ENCODE measurements around the gene ATF3.
"Not testable (repeated sequence)": the region's sequence is repeated elsewhere in the genome, so short reads cannot be mapped to it uniquely, and the experiment has no call there.

The ATF3 gene

DNA sequence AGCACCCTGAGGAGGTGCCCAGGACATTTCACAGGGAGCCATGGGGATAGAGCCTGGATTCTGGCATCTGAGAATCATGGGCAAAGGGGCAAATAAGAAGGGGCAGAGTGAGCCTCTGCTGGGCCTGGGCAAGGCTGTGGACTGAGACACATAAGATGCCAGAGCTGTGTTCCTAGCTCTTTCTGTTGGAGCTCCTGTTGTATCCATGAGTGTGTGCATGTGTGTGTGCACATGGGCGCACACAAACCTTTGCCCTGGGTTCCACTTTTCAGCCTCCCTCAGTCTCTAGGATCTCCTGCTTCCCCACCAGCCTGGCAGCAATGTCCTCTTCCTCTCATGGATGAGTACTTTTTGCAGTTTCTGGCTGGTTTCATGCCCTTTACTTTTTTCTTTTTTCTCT lies 44.0 kb downstream of the ATF3 start:
- no peak for DNase-seq

DNA sequence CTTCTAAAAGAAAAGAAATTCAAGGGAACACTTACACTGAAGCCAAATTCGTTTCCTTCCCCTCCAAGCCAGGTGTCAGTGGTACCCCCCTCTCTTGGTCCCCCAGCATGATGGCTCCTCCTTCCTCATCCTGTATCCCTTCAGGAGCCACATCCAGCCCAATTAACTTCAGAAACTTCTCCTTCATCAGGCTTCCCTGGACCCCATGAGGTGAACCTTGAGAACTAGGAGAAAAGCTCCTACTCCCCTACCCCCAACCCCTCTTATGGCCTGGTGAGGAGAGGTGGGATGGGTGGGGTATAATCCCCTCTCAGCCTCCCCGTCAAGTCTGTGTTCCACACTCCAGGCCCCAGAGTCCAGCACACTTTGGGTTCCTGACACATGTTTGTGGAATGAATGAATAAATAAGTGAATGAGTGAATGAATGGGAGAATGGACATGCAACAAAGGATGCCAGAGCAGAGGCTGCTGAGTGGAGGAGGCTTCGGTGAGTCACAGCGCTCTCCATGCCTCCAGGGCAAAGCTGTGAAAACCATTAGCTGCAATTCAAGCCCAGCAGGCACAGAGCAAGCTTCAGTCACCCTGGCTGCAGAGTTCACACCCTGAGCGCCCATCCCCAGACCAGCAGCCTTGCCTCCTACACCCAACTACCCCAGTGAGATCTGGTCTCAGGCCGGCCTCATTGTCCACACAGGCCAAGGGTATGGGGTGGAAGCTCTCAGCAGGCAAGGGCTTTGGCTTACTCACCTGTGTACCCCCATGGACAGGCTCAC lies 47.3 kb downstream of the ATF3 start:
- DNase-seq, result no peak

DNA sequence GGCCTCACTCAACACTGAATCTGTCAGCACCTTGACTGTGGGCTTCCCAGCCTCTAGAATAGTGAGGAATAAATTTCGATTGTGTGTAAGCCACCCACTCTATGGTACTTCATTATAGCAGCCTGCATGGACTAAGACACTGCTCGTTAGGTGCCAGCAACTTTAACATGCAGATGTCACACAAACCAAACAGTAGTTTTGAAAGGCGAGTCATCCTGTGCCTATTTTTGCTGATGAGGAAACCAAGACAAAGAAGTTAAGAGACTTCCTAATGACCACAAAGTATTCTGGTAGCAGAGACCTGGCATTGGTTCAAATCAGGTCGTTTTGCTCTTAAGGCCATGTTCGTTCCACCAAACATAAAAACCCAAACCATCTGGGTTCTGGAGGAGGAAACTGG lies 48.2 kb downstream of the ATF3 start:
- DNase-seq, result no peak

DNA sequence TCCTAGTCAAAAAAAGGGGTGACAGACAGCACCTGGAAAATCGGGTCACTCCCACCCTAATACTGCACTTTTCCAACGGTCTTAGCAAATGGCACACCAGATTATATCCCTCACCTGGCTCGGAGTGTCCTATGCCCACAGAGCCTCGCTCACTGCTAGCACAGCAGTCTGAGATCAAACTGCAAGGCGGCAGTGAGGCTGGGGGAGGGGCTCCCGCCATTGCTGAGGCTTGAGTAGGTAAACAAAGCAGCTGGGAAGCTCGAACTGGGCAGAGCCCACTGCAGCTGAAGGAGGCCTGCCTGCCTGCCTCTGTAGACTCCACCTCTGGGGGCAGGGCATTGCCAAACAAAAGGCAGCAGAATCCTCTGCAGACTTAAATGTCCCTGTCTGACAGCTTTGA lies 49.7 kb downstream of the ATF3 start:
- DNase-seq, result not testable (repeated sequence)

DNA sequence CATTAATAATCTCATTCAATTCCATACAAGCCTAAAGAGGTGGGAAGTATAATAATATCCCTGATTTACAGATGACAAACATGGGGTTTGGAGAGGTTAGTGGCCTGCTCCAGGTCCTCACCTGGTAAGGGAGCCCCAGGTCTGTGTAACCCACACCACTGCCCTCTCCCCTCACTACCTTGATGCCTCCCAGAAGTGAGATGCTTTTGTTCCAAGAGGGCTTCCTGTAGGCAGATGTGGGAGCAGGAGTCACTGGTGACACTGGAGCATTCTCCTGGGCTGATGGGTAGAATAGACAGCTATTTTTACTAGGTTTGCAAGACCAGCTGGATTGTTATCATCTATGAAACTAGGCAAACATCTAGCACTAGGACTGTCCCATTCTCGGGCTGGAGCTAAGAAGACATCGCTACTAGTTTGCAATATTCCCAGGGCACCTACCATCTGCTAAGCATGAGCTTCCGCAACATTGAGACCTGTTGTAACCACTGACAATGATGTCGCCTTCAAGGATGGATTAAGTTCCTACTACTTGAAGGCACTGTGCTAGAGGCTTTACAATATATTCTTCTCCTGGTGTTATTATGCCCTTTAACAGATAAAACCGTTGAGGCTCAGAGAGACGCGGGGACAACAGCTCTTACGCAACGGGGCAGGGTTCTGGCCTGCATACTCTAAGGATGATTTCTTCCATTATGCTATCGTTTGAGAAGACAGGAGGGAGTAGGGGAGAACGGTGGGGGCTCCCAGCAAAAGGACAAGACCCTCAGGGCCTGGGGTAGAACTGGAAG lies 56.0 kb downstream of the ATF3 start:
- DNase-seq, result no peak

DNA sequence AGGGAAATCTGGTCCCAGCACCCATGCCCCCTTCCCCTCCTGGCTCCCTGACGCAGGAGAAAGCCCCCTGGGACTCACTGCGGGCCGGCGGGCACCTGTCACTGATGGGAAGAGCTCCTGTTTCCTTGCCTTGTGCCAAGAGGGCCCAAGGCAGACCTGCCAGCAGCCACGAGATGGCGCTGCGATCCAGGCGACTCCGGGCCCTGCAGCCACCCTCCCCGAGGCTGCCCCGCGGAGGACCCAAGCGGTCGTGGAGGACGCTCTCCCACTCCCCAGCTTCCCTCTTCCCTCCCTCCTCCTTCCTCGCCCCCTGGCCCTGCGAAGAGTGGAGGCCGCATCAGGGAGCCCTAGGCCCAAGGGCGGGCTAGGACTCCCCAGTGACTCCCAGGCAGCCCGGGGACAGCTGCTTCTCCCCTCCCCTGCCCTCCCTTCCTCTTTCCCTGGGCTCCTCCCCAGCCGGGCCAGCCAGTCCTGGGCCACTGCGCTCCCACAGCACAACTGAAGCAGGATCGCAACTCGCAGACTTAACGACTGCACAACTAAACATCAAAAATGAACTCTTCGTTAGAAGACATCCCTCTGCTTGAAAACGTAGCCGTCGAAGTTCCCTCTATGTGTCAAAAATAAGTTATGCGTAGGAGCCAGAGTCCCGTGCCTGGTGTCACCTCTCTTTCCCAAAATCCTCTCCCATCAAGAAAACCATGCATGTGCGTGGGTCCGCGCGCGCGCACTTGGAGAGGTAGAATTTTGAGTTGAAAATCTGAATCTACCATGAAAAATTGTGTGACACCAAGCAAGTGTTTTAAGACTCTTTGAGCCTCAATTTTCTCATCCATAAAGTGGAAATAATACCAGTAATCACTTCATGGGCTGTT lies 56.9 kb downstream of the ATF3 start:
- DNase-seq, result peak; percentile 79 to 84

DNA sequence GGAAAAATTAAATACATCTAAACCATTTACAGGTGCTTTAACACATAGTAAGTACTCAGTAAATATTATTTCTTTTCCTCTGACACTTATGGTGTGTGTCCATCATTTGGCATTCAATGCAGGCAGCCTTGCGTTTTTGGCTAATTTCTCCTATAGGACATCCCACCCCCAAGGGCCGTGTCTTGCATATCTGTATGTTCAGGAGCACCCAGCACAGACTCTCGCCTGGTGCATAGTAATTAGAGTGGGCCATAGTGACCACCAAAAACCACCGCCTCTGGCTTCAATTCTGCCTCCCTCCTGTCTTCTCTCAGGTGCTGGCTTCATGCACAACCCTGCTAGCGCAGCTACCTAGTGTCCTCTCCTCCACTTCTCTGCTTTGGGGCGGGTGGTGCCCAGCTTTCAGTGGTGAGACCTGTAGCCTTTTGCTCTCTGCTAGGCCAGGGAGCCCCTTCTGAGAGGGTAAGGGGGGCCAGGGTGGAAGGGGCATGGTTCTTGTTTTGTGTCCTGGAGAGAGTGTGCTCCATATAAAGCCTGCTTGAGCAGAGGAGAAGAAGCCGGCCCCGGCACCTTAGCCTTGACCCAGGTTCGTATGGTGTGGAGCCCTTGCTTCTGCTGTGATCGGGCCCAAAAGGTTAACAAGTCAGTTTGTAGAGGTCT lies 57.7 kb downstream of the ATF3 start:
- no peak for DNase-seq

DNA sequence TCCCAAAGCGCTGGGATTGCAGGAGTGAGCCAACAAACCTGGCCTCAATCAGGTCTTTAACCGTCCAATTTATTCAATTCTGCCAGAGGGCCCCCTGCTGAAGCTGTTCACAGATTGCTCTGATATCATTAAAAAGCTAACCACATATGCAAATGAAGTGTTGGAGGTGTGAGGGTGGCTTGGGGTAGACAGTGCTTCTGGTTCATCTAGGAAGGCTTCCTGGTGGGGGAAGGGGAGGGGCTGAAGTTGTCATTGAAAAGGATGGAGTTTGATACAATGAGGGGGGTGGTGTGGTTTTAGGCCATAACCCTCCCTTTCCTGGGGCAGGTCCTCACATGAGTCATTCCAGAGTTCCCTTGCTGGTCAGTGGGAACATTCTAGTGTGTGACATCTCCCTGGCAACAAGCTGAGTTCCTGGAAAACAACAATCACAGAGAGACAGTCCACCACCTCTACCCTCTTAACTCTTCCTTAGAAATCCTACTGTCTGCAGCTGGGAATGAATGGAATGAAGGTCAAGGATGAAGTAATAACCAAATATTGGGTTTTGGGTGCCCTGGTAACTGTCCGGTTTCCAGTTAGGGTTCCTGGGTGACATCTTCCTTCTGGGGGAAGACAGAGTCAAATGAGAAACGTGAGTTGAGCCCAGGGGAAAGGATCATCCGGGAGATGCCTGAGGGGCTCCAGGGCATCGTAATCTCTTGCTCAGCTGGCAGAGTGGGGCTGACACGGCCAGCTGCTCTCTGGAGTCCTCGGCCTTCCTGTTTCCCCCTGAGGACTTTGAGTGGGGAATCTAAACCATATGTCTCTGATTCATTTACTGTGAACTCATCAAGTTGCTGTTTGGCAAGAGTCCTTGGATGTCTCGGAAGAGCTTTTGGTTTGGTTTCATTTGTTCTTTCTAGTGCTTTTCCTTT lies 58.9 kb downstream of the ATF3 start:
- DNase-seq, result peak; percentile 88

DNA sequence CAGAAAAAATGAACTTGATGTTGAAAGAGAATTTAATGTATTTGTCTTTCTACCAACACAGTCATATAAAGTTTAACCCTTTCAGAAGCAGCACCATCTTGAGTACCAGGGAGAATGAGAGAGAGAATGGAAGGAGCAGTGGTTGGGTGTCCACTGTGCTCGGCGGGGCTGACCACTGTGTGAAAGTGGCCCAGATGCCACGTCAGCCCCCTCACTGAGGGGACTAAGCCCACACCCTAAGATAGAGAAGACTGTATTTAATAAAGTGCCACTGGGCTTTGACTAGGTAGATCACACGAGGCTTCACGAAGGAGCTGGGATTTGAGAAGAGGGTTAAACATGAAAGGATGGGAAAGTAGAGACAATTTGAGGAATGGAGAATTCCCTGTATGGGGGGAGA lies 59.9 kb downstream of the ATF3 start:
- no peak for DNase-seq

DNA sequence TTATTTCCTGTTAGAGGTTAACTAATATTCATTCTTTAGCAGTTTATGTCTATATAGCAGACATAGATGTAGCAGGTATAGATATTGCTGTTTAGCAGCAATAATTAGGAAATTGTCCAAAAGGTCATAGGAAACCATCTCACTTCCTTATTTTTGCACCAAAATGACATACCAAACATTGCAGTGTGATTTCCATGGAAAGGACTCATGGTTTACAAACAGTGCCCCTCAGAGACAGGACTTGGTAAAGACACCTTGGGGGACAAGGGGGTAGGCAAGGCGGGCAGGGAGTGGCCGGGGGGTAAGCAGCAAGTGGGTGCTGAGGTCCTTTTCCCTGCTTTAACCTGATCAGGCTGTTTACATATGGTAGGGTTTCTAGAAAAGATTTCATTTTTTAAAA lies 60.5 kb downstream of the ATF3 start:
- peak; percentile 80 to 87 for DNase-seq

DNA sequence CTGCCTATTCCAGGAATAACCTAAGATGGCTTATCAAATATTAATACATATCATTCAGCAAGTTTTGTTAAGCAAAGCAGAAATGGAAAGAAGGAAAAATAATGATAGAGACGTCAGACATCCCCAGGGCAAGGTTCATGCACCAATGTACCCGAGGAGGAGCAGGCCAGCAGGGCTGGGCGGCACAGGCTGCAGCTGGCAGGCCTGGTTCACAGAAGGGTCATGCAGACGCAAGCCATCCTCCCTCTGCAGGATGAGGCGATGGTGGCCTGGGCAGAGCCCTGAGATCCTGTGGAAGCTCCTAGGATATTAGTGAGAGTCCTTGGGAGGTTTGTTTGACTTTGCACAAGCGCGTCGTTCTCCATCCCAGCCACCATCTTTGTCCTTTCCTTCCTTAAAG lies 61.0 kb downstream of the ATF3 start:
- DNase-seq, result no peak

DNA sequence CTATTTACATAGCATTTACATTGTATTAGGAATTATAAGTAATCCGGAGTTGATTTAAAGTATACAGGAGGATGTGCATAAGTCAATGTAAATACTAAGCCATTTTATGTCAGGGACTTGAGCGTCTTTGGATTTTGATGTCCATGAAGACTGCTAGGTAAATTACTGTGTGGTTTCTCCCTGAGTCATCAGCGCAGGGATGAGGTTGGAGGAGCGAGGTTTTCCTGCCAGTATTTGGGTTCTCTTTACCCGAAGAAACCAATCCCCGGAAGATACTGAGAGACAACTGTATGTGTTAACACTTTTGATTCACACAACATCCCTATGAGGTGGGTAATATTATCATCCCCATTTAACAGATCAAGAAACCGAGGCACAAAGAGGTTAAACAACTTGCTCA lies 61.7 kb downstream of the ATF3 start:
- DNase-seq, result no peak
